ENCODE results near the gene LILRB5. TPM values are rescaled to one million over a fixed set of nuclear protein-coding genes. Genes with fewer than 3 reads are reported as not detected.
"Not testable (repeated sequence)": the region's sequence is repeated elsewhere in the genome, so short reads cannot be mapped to it uniquely, and the experiment has no call there.

The LILRB5 gene
- total and polyA plus RNA-seq, 11 donors = 1.4 to 22.2 (median 3.9) TPM

- DNase-seq (no peak), ATAC-seq (no peak)
- H3K27me3 ChIP-seq = peaks cover 0 to 17% (median 0%) of the 10 kb centered on the region in 9 donors
- H3K27ac ChIP-seq = no peak overlapping the region
- 71 to 80% (median 76%) methylated on average over 4 of the region's 4 CpGs for WGBS, 4 donors
- H3K36me3 ChIP-seq = no peaks in the 10 kb centered on the region
- no peak overlapping the region for H3K4me3 ChIP-seq
- intact Hi-C loops (cut with DNase I) = no loop called here
- H3K4me1 ChIP-seq = peaks cover 0 to 6% (median 0%) of the 10 kb centered on the region in 12 donors
- H3K9me3 ChIP-seq = no peaks in the 10 kb centered on the region
- no peak for TF ChIP-seq POLR2A (IDR thresholded peaks at IDR 0.05)
- TF ChIP-seq, protein P1, sequence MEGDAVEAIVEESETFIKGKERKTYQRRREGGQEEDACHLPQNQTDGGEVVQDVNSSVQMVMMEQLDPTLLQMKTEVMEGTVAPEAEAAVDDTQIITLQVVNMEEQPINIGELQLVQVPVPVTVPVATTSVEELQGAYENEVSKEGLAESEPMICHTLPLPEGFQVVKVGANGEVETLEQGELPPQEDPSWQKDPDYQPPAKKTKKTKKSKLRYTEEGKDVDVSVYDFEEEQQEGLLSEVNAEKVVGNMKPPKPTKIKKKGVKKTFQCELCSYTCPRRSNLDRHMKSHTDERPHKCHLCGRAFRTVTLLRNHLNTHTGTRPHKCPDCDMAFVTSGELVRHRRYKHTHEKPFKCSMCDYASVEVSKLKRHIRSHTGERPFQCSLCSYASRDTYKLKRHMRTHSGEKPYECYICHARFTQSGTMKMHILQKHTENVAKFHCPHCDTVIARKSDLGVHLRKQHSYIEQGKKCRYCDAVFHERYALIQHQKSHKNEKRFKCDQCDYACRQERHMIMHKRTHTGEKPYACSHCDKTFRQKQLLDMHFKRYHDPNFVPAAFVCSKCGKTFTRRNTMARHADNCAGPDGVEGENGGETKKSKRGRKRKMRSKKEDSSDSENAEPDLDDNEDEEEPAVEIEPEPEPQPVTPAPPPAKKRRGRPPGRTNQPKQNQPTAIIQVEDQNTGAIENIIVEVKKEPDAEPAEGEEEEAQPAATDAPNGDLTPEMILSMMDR (IDR thresholded peaks at IDR 0.05) = no peak
Observed at GRCh38 chr19:54287456-54287855, 30.4 kb upstream of the LILRB5 start.

DNA sequence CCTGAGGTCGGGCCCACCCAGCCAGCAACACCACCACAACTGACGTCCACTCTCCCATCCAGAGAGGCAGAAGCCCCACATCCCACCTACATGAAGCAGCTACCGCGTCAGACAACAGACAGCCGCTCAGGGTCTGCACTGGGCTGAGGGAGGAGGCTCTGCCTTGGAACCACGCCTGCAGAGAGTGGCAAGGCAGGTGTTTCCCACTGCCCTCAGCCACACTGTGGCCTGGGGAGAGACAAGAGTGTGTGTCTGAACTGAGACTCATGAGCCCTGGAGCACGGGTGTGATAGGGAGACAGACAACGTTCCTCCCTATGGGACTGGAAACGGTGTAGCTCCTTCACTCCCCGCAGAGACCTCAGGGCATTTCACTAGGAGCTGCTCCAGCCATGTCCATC lies 29.2 kb upstream of the LILRB5 start:
- ATAC-seq; H3K9me3 ChIP-seq; DNase-seq; H3K36me3 ChIP-seq; intact Hi-C loops (cut with DNase I); H3K4me3 ChIP-seq; H3K27ac ChIP-seq: not testable (repeated sequence)
- 44 to 69% (median 61%) methylated on average over 3 to 10 of the region's 10 CpGs for WGBS, 4 donors
- Histone ChIP-seq H3K27me3 (peaks cover 0 to 28% (median 0%) of the 10 kb centered on the region in 9 donors), H3K4me1 (peaks cover 0 to 17% (median 0%) of the 10 kb centered on the region in 12 donors)

GRCh38 chr19:54285427-54286056 lies 28.5 kb upstream of the LILRB5 start:
- H3K27ac ChIP-seq; H3K9me3 ChIP-seq; DNase-seq; intact Hi-C loops (cut with DNase I); H3K36me3 ChIP-seq; H3K4me3 ChIP-seq: not testable (repeated sequence)
- Histone ChIP-seq H3K4me1 (peaks cover 0 to 16% (median 0%) of the 10 kb centered on the region in 12 donors), H3K27me3 (peaks cover 0 to 28% (median 0%) of the 10 kb centered on the region in 9 donors)
- 53 to 61% (median 56%) methylated on average over 8 to 11 of the region's 12 CpGs for WGBS, 4 donors
- ATAC-seq = peak in 3 of 4 donors; percentile 11 to 38 (median 20)

DNA sequence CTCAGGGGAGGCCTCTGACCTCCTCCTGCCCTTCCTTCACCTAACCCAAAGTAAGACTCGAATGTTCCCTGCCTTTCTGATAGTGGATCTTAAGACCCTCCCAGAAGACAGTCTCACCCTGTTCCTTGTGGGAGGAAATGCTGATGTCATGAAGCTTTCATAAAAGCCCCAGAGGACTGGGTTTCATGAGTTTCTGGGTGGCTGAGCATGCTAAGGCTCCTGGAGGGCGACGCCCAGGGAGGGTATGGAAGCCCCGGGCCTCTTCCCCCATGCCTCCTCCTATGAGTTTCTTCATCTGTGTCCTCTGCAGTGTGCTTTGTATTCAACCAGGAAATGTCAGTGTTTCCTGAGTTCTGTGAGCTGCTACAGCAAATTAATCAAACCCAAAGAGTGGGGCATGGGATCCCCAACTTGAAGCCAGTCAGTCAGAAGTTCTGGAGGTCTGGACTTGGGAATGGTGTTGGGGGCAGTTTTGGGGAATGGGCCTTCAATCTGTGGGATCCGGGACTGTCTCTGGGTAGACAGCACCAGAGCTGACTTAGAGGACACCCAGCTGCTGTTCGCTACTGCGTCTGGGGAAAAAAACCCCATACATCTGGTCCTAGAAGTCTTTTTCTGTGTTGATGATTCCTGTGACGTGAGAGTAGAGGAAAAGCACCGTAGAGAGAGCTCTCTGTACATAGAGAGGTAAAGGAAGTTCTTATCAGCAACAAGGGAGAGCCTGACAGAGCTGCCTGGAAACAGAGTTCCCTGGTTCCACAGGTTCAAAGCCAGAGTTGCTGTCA lies 25.8 kb upstream of the LILRB5 start:
- intact Hi-C loops (cut with DNase I) = loop anchor here in 1 of 10 donors (5.0 kb wide), 1 partner anchor 349 kb away; the partner anchor contains the start of gene LILRB1
- peak in 1 of 4 donors; percentile 40 for ATAC-seq
- DNase-seq = no peak
- H3K27me3 ChIP-seq = peaks cover 0 to 46% (median 3%) of the 10 kb centered on the region in 9 donors
- TF ChIP-seq, protein P1 (IDR thresholded peaks at IDR 0.05) = no peak
- no peaks in the 10 kb centered on the region for H3K36me3 ChIP-seq
- no peak overlapping the region for H3K4me3 ChIP-seq
- peak overlapping the region in 1 of 12 donors; percentile 91 for H3K27ac ChIP-seq
- H3K9me3 ChIP-seq = no peaks in the 10 kb centered on the region
- H3K4me1 ChIP-seq = peaks cover 0 to 13% (median 0%) of the 10 kb centered on the region in 12 donors
- 38 to 43% (median 40%) methylated on average over 8 to 9 of the region's 9 CpGs for WGBS, 4 donors

GRCh38 chr19:54281729-54282075 lies 24.6 kb upstream of the LILRB5 start:
- intact Hi-C loops (cut with DNase I) = loop anchor here in 1 of 10 donors (5.0 kb wide), 1 partner anchor 351 kb away; the partner anchor contains the start of gene LILRB1
- ATAC-seq, H3K36me3 ChIP-seq, DNase-seq, H3K9me3 ChIP-seq, H3K4me3 ChIP-seq: not testable (repeated sequence)
- Histone ChIP-seq H3K27me3 (peaks cover 0 to 54% (median 3%) of the 10 kb centered on the region in 9 donors), H3K4me1 (peaks cover 0 to 13% (median 0%) of the 10 kb centered on the region in 12 donors), H3K27ac (peak overlapping the region in 1 of 12 donors; percentile 91)
- 72 to 85% (median 77%) methylated on average over 5 of the region's 5 CpGs for WGBS, 4 donors

Data from heart left ventricle (tissue), 16 donors.